A549 (cell line): ENCODE data around the gene PRR14.

Experiments used
- CBX2 ChIP-seq: fragments of 200-600 bp; sonication (generic); IDR thresholded peaks from 2 replicates; pipeline ENCODE4 v1.6.1; 2016; ENCODE audit warnings: low read depth, mild to moderate bottlenecking, borderline replicate concordance
- CBX8 ChIP-seq: fragments of 200-600 bp; sonication (generic); IDR thresholded peaks from 2 replicates; pipeline ENCODE4 v1.6.1; 2016
- EHMT2 ChIP-seq: fragments of 200-600 bp; sonication (generic); IDR thresholded peaks from 2 replicates; pipeline ENCODE4 v1.6.1; 2016; ENCODE audit warnings: antibody characterized with exemption, low read depth, mild to moderate bottlenecking, moderate library complexity
- EP300 ChIP-seq, 2 experiments: fragments of >200 bp; sonication (Bioruptor Twin); formaldehyde crosslinking; IDR thresholded peaks; 2 replicates in 1 of 2; 3 replicates in 1 of 2; pipeline ENCODE4 v1.6.1; 2016 to 2017
- JUN ChIP-seq, 2 experiments: fragments of >200 bp; sonication (Bioruptor Twin); formaldehyde crosslinking; IDR thresholded peaks; 2 replicates in 1 of 2; 3 replicates in 1 of 2; pipeline ENCODE4 v1.6.1; 2016 to 2017
- RAD21 ChIP-seq, 2 experiments: fragments of >200 bp in 1 of 2; sonication (Bioruptor Twin) in 1 of 2; formaldehyde crosslinking in 1 of 2; IDR thresholded peaks in 1 of 2; conservative IDR thresholded peaks in 1 of 2; 2 replicates in 1 of 2; 3 replicates in 1 of 2; pipeline ENCODE4 v1.6.1; 2012 to 2018; ENCODE audit warnings: inconsistent platforms in 1 of 2
- RFX5 ChIP-seq: fragments of 450-650 bp; IDR thresholded peaks from 2 replicates; pipeline ENCODE4 v1.7.1; 2014; ENCODE audit warnings: antibody characterized with exemption, mild to moderate bottlenecking, moderate library complexity
- SMC3 ChIP-seq: fragments of >200 bp; sonication (Bioruptor Twin); formaldehyde crosslinking; IDR thresholded peaks from 3 replicates; pipeline ENCODE4 v1.6.1; 2018; ENCODE audit warnings: inconsistent platforms
- SREBF2 ChIP-seq: fragments of 450-650 bp; IDR thresholded peaks from 2 replicates; pipeline ENCODE4 v1.6.1; 2014; ENCODE audit warnings: mild to moderate bottlenecking, moderate library complexity
- TF ChIP-seq, protein P1 (sequence below): fragments of >200 bp; sonication (Bioruptor Twin); formaldehyde crosslinking; IDR thresholded peaks from 3 replicates; pipeline ENCODE4 v1.5.1; 2016
- TF ChIP-seq, protein P2 (sequence below): fragments of 150-350 bp; IDR thresholded peaks from 2 replicates; pipeline ENCODE4 v1.6.1; 2014; ENCODE audit warnings: low read depth, mild to moderate bottlenecking, low read length
- TF ChIP-seq, protein P3 (sequence below): fragments of 200-600 bp; sonication (generic); IDR thresholded peaks from 2 replicates; pipeline ENCODE4 v1.6.1; 2016; ENCODE audit warnings: antibody characterized with exemption, mild to moderate bottlenecking, moderate library complexity

DNA sequence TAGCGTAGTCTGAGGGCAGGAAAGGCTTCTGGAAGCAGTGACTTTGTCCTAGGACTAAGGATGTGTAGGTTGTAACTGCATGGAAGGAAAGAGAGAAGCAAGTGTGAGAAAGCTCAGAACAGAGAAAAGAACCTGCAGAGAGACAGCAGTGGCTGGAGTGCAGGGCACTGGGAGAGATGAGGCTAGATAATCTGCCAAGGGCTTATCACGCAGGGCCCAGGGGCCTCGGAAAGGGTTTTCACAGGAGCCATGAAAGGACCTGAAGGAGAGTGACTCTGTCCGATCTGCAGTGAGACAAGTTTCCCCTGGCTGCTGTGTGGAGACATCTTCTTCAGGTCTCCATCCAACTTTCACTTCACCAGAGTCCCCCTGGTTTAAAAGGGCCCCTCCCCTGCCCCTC lies 41.1 kb downstream of the PRR14 start:
- TF ChIP-seq, protein P1, sequence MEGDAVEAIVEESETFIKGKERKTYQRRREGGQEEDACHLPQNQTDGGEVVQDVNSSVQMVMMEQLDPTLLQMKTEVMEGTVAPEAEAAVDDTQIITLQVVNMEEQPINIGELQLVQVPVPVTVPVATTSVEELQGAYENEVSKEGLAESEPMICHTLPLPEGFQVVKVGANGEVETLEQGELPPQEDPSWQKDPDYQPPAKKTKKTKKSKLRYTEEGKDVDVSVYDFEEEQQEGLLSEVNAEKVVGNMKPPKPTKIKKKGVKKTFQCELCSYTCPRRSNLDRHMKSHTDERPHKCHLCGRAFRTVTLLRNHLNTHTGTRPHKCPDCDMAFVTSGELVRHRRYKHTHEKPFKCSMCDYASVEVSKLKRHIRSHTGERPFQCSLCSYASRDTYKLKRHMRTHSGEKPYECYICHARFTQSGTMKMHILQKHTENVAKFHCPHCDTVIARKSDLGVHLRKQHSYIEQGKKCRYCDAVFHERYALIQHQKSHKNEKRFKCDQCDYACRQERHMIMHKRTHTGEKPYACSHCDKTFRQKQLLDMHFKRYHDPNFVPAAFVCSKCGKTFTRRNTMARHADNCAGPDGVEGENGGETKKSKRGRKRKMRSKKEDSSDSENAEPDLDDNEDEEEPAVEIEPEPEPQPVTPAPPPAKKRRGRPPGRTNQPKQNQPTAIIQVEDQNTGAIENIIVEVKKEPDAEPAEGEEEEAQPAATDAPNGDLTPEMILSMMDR: no peak
- no peak for TF ChIP-seq SREBF2
- no peak for TF ChIP-seq EHMT2
- TF ChIP-seq, protein P2, sequence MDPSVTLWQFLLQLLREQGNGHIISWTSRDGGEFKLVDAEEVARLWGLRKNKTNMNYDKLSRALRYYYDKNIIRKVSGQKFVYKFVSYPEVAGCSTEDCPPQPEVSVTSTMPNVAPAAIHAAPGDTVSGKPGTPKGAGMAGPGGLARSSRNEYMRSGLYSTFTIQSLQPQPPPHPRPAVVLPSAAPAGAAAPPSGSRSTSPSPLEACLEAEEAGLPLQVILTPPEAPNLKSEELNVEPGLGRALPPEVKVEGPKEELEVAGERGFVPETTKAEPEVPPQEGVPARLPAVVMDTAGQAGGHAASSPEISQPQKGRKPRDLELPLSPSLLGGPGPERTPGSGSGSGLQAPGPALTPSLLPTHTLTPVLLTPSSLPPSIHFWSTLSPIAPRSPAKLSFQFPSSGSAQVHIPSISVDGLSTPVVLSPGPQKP: no peak
- no peak for TF ChIP-seq RAD21 (conservative IDR thresholded peaks at IDR 0.05 in 1 of 2, IDR thresholded peaks at IDR 0.05 in 1 of 2)
- no peak for TF ChIP-seq SMC3
- TF ChIP-seq CBX8: no peak
- TF ChIP-seq EP300 (IDR thresholded peaks at IDR 0.05): no peak
- TF ChIP-seq, protein P3, sequence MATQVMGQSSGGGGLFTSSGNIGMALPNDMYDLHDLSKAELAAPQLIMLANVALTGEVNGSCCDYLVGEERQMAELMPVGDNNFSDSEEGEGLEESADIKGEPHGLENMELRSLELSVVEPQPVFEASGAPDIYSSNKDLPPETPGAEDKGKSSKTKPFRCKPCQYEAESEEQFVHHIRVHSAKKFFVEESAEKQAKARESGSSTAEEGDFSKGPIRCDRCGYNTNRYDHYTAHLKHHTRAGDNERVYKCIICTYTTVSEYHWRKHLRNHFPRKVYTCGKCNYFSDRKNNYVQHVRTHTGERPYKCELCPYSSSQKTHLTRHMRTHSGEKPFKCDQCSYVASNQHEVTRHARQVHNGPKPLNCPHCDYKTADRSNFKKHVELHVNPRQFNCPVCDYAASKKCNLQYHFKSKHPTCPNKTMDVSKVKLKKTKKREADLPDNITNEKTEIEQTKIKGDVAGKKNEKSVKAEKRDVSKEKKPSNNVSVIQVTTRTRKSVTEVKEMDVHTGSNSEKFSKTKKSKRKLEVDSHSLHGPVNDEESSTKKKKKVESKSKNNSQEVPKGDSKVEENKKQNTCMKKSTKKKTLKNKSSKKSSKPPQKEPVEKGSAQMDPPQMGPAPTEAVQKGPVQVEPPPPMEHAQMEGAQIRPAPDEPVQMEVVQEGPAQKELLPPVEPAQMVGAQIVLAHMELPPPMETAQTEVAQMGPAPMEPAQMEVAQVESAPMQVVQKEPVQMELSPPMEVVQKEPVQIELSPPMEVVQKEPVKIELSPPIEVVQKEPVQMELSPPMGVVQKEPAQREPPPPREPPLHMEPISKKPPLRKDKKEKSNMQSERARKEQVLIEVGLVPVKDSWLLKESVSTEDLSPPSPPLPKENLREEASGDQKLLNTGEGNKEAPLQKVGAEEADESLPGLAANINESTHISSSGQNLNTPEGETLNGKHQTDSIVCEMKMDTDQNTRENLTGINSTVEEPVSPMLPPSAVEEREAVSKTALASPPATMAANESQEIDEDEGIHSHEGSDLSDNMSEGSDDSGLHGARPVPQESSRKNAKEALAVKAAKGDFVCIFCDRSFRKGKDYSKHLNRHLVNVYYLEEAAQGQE: no peak
- TF ChIP-seq CBX2: no peak
- no peak for TF ChIP-seq JUN (IDR thresholded peaks at IDR 0.05)
- no peak for TF ChIP-seq RFX5
